NT2/D1 (cell line): ENCODE data around the gene CREB3L1.

ENCODE experiments used
- DNase-seq: peaks from one replicate; pipeline ENCODE4 v3.0.0-alpha.2; 2011; ENCODE audit warnings: low read depth, low spot score
- H3K27me3 ChIP-seq: 2 replicates; pipeline ENCODE4 v1.6.0; 2011; ENCODE audit warnings: mild to moderate bottlenecking; ENCODE audit not compliant: insufficient read length, insufficient read depth
- H3K36me3 ChIP-seq: 2 replicates; pipeline ENCODE4 v1.6.1; 2011; ENCODE audit warnings: mild to moderate bottlenecking, low read length, mixed read lengths; ENCODE audit not compliant: insufficient read depth, insufficient read length
- H3K4me1 ChIP-seq: 2 replicates; pipeline ENCODE4 v1.5.1; 2011; ENCODE audit not compliant: insufficient read depth, insufficient read length
- H3K4me3 ChIP-seq: 2 replicates; pipeline ENCODE4 v1.5.1; 2011; ENCODE audit warnings: low read depth; ENCODE audit not compliant: insufficient read length
- H3K9ac ChIP-seq: 2 replicates; pipeline ENCODE4 v1.6.0; 2011; ENCODE audit warnings: low read depth; ENCODE audit not compliant: insufficient read length
- H3K9me3 ChIP-seq: 2 replicates; pipeline ENCODE4 v1.5.1; 2011; ENCODE audit warnings: mild to moderate bottlenecking, low read length; ENCODE audit not compliant: insufficient read depth
- SUZ12 ChIP-seq: IDR thresholded peaks from 2 replicates; pipeline ENCODE4 v1.6.1; 2011; ENCODE audit not compliant: insufficient read length, insufficient read depth; ENCODE audit errors: extremely low read depth
- YY1 ChIP-seq: IDR thresholded peaks from 2 replicates; pipeline ENCODE4 v1.6.1; 2011; ENCODE audit not compliant: insufficient read length, insufficient read depth
- ZNF274 ChIP-seq: IDR thresholded peaks from 2 replicates; pipeline ENCODE4 v1.6.1; 2011; ENCODE audit warnings: mild to moderate bottlenecking, low read depth, low read length

The CREB3L1 gene

GRCh38 chr11:46275964-46276641, 1.4 kb upstream of the CREB3L1 start:
- Histone ChIP-seq H3K4me3 (no peak overlapping the region), H3K36me3 (peaks cover 18% of the 10 kb centered on the region), H3K4me1 (peaks cover 32% of the 10 kb centered on the region), H3K9me3 (no peaks in the 10 kb centered on the region), H3K9ac (no peak overlapping the region), H3K27me3 (no peaks in the 10 kb centered on the region)
- no peak for DNase-seq
- TF ChIP-seq ZNF274 (no peak), SUZ12 (no peak), YY1 (no peak)

- Histone ChIP-seq H3K9ac (peak overlapping the region; percentile 91), H3K4me3 (peak overlapping the region; percentile 81), H3K9me3 (no peaks in the 10 kb centered on the region), H3K27me3 (no peaks in the 10 kb centered on the region), H3K4me1 (peaks cover 32% of the 10 kb centered on the region), H3K36me3 (peaks cover 28% of the 10 kb centered on the region)
- TF ChIP-seq YY1 (no peak), ZNF274 (no peak), SUZ12 (no peak)
- no peak for DNase-seq
Observed at GRCh38 chr11:46277313-46277621, 195 bp upstream of the CREB3L1 start.

- Histone ChIP-seq H3K27me3 (no peaks in the 10 kb centered on the region), H3K9ac (peak overlapping the region; percentile 91), H3K36me3 (peaks cover 31% of the 10 kb centered on the region), H3K4me3 (peak overlapping the region; percentile 81), H3K4me1 (peaks cover 28% of the 10 kb centered on the region), H3K9me3 (no peaks in the 10 kb centered on the region)
- TF ChIP-seq SUZ12 = no peak
- TF ChIP-seq ZNF274 = no peak
- TF ChIP-seq YY1 = no peak
- DNase-seq = no peak
Observed at GRCh38 chr11:46278387-46279125, 1.1 kb downstream of the CREB3L1 start.

GRCh38 chr11:46279126-46280099, 2.0 kb downstream of the CREB3L1 start:
- DNase-seq = no peak
- Histone ChIP-seq H3K27me3 (no peaks in the 10 kb centered on the region), H3K9ac (peak overlapping the region; percentile 91), H3K4me3 (peak overlapping the region; percentile 81), H3K36me3 (peaks cover 37% of the 10 kb centered on the region), H3K9me3 (no peaks in the 10 kb centered on the region), H3K4me1 (peaks cover 26% of the 10 kb centered on the region)
- TF ChIP-seq SUZ12 (no peak), YY1 (no peak), ZNF274 (no peak)

- H3K9me3 ChIP-seq = no peaks in the 10 kb centered on the region
- H3K4me3 ChIP-seq = no peak overlapping the region
- no peaks in the 10 kb centered on the region for H3K27me3 ChIP-seq
- H3K36me3 ChIP-seq = peaks cover 49% of the 10 kb centered on the region
- no peak for DNase-seq
- TF ChIP-seq YY1 (no peak), SUZ12 (no peak), ZNF274 (no peak)
- H3K4me1 ChIP-seq = peaks cover 32% of the 10 kb centered on the region
- H3K9ac ChIP-seq = peak overlapping the region; percentile 57
Observed at GRCh38 chr11:46280706-46281105, 3.2 kb downstream of the CREB3L1 start.

- Histone ChIP-seq H3K4me3 (no peak overlapping the region), H3K9ac (peak overlapping the region; percentile 57), H3K27me3 (no peaks in the 10 kb centered on the region)
Observed at GRCh38 chr11:46281371-46281831, 3.9 kb downstream of the CREB3L1 start.

GRCh38 chr11:46285173-46285572, 7.7 kb downstream of the CREB3L1 start:
- no peak overlapping the region for H3K4me3 ChIP-seq
- peaks cover 61% of the 10 kb centered on the region for H3K36me3 ChIP-seq
- H3K4me1 ChIP-seq = peaks cover 25% of the 10 kb centered on the region
- H3K9me3 ChIP-seq = no peaks in the 10 kb centered on the region
- no peak for DNase-seq
- H3K9ac ChIP-seq = no peak overlapping the region
- no peaks in the 10 kb centered on the region for H3K27me3 ChIP-seq
- TF ChIP-seq ZNF274 = no peak
- no peak for TF ChIP-seq SUZ12
- no peak for TF ChIP-seq YY1

More at GRCh38 chr11:46281371-46281831, 3.9 kb downstream of the CREB3L1 start:
- no peak for DNase-seq
- Histone ChIP-seq H3K4me1 (peaks cover 29% of the 10 kb centered on the region), H3K9me3 (no peaks in the 10 kb centered on the region), H3K36me3 (peaks cover 53% of the 10 kb centered on the region)
- TF ChIP-seq ZNF274 (no peak), SUZ12 (no peak), YY1 (no peak)
